ENCODE measurements around the gene LOXL1.
"Not testable (repeated sequence)": the region's sequence is repeated elsewhere in the genome, so short reads cannot be mapped to it uniquely, and the experiment has no call there.

LOXL1 gene

DNA sequence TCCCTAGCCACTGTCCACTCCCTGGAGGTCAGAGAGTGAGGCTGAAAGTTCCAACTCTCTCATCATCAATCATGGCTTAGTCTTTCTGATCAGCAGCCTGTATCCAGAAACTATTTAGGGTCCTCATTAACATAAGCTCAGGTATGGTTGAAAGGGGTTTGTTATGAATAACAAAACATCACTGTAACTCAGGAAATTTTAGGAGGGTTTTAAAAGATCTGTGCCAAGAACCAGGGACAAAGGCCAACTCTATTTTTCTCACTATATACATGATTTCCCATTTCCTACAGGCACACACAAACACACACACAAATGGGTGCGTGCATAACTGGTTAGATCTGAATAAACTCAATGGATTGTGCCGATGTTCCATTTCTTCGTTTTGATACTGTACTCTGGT lies 42.2 kb downstream of the LOXL1 start:
- no peaks in the 10 kb centered on the region for H3K36me3 Mint-ChIP-seq
- peaks cover 6% of the 10 kb centered on the region for H3K27me3 Mint-ChIP-seq
- DNase-seq (ENCODE audit: low spot score in 2 of 2) (no peak), ATAC-seq (ENCODE audit: low read depth) (no peak)
- H3K4me3 Mint-ChIP-seq: no peak overlapping the region
- H3K27ac Mint-ChIP-seq: no peak overlapping the region
- peaks cover 23% of the 10 kb centered on the region for H3K4me1 Mint-ChIP-seq
- H3K9me3 Mint-ChIP-seq: no peaks in the 10 kb centered on the region

DNA sequence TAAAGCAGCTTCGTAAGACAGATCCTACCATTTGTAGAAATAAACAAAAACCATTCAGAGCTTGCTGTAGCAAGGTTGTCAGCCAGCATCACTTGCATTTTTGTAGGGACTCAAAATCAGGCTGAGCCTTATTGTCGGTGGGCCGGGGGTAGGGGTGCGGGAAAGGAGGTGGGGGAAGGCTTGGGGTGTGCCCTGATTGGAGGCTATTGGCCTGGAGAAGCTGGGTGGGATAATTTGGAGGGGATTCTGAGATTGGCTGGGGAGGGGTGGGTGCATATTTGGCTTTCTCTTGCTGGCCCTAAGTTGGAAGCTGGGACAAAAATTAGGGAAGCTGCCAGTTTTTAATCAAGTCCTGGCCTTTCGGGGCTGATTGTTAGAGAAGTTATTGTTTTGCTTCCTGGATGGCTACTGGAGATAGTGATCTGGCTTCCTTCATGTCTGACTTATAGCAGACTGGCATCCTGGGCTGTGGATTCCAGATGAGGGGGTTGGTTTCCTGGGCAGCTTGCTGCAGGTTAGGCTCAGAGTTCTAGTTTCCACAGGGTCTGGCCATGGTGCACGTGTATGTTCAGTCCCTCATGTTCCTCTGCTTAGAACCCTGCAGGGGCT lies 43.0 kb downstream of the LOXL1 start:
- Mint-ChIP-seq H3K27me3 (peaks cover 8% of the 10 kb centered on the region), H3K4me3 (no peak overlapping the region), H3K9me3 (no peaks in the 10 kb centered on the region), H3K36me3 (no peaks in the 10 kb centered on the region), H3K4me1 (peaks cover 23% of the 10 kb centered on the region), H3K27ac (no peak overlapping the region)
- DNase-seq (ENCODE audit: low spot score in 2 of 2) (no peak), ATAC-seq (ENCODE audit: low read depth) (no peak)

DNA sequence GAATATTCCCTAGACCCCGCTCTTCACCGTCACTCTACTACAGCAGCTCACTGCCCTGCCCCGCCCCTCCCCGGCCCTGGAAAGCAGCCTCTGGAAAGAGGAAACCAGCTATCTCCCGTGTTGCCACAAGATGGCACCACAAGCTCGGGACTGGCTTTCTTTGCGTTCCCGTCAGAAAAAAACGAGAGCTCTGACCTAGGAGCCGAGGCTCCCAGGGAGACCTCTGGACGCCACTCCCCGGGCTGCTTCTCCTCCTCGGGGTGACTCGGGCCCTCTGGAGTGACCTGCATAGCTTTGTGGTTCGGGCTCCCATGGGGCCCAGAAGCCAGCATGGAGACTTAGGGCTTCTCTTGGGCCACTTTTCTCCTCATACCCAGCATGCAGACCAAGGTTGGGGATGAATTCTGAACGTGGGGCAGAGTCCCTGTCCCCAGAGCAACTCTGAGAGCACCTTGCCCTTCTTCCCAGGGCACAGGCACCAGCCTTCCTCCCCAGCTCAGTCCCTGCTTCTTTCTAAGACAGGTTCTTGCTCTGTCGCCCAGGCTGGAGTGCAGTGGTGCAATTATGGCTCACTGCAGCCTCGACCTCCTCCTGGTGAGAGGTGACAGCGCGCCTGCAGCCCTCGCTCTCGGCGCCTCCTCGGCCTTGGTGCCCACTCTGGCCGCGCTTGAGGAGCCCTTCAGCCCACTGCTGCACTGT lies 46.9 kb downstream of the LOXL1 start:
- Mint-ChIP-seq H3K27me3 (peaks cover 10% of the 10 kb centered on the region), H3K4me1 (peaks cover 14% of the 10 kb centered on the region), H3K9me3 (no peaks in the 10 kb centered on the region), H3K36me3 (no peaks in the 10 kb centered on the region), H3K4me3 (peak overlapping the region; percentile 44), H3K27ac (no peak overlapping the region)
- DNase-seq (ENCODE audit: low spot score in 2 of 2) (peak; percentile 69 to 71), ATAC-seq (ENCODE audit: low read depth) (peak; percentile 80)

DNA sequence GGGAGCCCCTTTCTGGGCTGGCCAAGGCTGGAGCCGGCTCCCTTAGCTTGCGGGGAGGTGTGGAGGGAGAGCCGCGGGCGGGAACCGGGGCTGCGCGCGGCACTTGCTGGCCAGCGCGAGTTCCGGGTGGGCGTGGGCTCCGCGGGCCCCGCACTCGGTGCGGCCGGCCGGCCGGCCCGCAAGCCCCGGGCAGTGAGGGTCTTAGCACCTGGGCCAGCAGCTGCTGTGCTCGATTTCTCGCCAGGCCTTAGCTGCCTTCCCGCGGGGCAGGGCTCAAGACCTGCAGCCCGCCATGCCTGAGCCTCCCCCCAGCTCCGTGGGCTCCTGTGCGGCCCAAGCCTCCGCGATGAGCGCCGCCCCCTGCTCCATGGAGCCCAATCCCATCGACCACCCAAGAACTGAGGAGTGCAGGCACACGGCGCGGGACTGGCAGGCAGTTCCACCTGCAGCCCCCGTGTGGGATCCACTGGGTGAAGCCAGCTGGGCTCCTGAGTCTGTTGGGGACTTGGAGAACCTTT lies 47.5 kb downstream of the LOXL1 start:
- not testable (repeated sequence) for DNase-seq (ENCODE audit: low spot score in 2 of 2); ATAC-seq (ENCODE audit: low read depth); H3K27ac Mint-ChIP-seq; H3K4me3 Mint-ChIP-seq; H3K9me3 Mint-ChIP-seq; H3K36me3 Mint-ChIP-seq
- peaks cover 14% of the 10 kb centered on the region for H3K4me1 Mint-ChIP-seq
- H3K27me3 Mint-ChIP-seq: peaks cover 10% of the 10 kb centered on the region

DNA sequence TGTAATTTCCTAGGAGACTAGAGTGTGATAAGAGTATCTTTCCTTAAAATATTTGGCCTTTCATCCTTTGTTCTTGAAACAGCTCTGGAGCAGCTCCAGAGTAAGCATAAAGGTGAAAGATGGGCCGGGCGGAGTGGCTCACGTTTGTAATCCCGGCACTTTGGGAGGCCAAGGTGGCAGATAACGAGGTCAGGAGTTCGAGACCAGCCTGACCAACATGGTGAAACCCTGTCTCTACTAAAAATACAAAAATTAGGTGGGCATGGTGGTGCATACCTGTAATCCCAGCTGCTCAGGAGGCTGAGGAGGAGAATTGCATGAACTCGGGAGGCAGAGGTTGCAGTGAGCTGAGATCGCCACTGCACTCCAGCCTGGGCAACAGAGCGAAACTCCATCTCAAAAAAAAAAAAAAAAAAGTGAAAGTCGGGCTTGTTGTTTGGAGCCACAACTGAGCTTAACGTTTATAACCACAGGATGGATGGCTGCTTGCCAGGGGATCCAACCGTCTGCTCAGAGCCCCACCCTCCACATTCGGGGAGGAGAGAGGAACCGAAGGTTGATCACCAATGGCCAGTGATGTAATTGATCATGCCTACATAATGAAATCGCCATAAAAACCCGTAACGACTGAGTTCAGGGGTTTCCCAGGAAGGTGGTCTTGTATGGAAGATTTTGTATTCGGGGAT lies 49.3 kb downstream of the LOXL1 start:
- peak; percentile 62 for ATAC-seq (ENCODE audit: low read depth)
- Mint-ChIP-seq H3K27me3 (peaks cover 10% of the 10 kb centered on the region), H3K4me1 (peaks cover 18% of the 10 kb centered on the region)
- H3K4me3 Mint-ChIP-seq; DNase-seq (ENCODE audit: low spot score in 2 of 2); H3K9me3 Mint-ChIP-seq; H3K27ac Mint-ChIP-seq; H3K36me3 Mint-ChIP-seq: not testable (repeated sequence)

DNA sequence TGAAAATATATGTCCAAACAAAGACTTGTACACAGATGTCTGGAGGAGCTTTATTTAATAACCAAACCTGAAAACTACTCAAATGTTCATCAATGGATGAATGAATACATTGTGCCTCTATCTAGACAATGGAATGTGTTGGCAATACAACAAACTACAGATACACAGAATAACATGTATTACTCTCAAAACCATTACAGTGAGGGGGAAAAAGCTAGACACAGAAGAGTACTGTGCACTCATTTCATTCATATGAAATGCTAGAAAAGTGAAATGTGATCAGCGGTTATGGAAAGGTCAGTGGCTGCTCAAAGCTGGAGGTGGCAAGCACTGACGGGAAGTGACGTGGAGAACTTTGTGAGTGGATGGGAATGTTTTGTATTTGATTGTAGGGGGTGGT lies 52.6 kb downstream of the LOXL1 start:
- no peak for ATAC-seq (ENCODE audit: low read depth)
- peaks cover 7% of the 10 kb centered on the region for H3K27me3 Mint-ChIP-seq

DNA sequence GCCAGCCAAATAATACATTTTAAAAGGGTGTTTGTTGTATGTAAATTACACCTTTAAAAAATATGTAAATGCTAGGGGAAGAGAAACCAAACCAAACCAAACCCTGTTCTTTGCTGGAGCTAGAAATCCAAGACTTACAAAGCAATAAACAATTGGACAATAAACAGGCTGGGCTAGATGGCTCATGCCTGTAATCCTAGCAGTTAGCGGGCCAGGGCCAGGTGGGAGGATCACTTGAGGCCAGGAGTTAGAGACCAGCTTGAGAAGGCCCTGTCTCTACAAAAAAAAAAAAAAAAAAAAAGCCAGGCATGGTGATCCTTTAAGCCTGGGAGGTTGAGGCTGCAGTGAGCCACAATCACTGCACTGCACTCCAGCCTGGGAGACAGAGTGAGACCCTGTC lies 53.4 kb downstream of the LOXL1 start:
- peaks cover 5% of the 10 kb centered on the region for H3K27me3 Mint-ChIP-seq
- no peak for DNase-seq (ENCODE audit: low spot score in 2 of 2)
- H3K9me3 Mint-ChIP-seq: no peaks in the 10 kb centered on the region
- no peak overlapping the region for H3K4me3 Mint-ChIP-seq
- peaks cover 39% of the 10 kb centered on the region for H3K4me1 Mint-ChIP-seq
- H3K27ac Mint-ChIP-seq: no peak overlapping the region
- no peak for ATAC-seq (ENCODE audit: low read depth)
- H3K36me3 Mint-ChIP-seq: no peaks in the 10 kb centered on the region

More for the DNA sequence above, 52.6 kb downstream of the LOXL1 start:
- H3K9me3 Mint-ChIP-seq: no peaks in the 10 kb centered on the region
- H3K4me1 Mint-ChIP-seq: peaks cover 31% of the 10 kb centered on the region
- H3K4me3 Mint-ChIP-seq: no peak overlapping the region
- no peak for DNase-seq (ENCODE audit: low spot score in 2 of 2)
- no peaks in the 10 kb centered on the region for H3K36me3 Mint-ChIP-seq
- no peak overlapping the region for H3K27ac Mint-ChIP-seq

DNA sequence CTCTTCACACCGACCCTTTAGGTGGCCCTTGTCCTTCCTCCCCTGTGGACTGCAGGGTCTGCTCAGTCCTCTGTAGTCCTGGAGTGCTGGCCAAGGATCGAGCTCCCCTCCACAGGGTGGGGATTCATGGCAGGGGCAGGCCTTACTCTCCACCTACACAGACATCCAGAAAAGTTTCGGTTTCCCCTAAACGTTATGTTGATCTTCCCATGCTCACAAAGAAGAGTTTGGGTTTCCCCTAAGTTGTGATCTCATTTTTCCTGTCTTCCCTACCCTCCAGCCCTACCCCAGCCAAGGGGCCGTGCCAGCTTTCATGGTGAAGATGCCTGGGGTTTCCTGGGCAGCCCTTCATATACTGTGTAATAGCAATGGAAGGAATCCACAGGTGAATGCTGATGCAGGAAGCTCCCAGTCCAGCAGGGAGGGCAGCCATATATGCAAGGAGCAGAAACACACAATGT lies 55.5 kb downstream of the LOXL1 start:
- no peak for ATAC-seq (ENCODE audit: low read depth)
- Mint-ChIP-seq H3K27ac (no peak overlapping the region), H3K9me3 (no peaks in the 10 kb centered on the region), H3K27me3 (no peaks in the 10 kb centered on the region), H3K36me3 (peaks cover 6% of the 10 kb centered on the region), H3K4me1 (peaks cover 42% of the 10 kb centered on the region), H3K4me3 (peak overlapping the region; percentile 74)
- no peak for DNase-seq (ENCODE audit: low spot score in 2 of 2)

DNA sequence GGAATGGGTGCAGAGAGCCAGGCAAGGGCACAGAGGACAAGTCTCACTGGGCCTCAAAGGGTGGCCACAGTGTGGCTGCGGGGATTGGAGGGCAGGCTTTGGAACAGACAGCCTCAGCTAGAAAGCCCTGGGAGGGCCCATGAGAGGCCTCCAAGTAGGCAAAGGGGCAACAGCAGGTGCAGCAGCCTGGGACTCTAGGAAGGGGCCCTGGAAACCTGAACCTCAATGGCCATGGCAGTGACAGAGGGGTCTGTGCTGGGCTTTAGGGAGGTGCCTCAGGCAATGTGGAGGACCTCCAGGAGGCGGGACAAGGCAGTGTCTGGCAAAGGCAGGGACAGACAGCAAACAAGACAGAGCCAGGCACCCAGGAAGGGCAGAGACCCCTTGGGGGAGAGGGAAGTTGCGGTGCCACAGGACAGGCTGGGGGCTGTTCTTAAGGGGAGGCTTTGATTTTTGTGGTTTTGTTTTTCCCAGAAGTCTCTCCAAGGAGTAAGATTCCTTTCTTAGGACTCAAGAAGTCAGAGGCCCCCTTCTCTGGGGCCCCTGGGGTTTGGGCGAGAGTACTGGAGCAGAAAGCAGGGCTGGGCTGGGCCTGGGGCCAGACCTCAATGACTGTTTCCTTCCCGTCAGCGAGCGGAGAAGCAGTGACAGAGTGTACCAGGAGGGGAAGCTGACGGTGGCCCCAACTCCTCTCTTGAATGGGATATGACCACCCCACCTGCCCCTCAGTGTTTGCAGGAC lies 56.1 kb downstream of the LOXL1 start:
- DNase-seq (ENCODE audit: low spot score in 2 of 2) (no peak), ATAC-seq (ENCODE audit: low read depth) (peak; percentile 85)
- H3K4me1 Mint-ChIP-seq: peaks cover 45% of the 10 kb centered on the region
- H3K27ac Mint-ChIP-seq: peak overlapping the region; percentile 75
- peak overlapping the region; percentile 74 for H3K4me3 Mint-ChIP-seq
- peaks cover 8% of the 10 kb centered on the region for H3K36me3 Mint-ChIP-seq
- H3K27me3 Mint-ChIP-seq: no peaks in the 10 kb centered on the region
- H3K9me3 Mint-ChIP-seq: no peaks in the 10 kb centered on the region

DNA sequence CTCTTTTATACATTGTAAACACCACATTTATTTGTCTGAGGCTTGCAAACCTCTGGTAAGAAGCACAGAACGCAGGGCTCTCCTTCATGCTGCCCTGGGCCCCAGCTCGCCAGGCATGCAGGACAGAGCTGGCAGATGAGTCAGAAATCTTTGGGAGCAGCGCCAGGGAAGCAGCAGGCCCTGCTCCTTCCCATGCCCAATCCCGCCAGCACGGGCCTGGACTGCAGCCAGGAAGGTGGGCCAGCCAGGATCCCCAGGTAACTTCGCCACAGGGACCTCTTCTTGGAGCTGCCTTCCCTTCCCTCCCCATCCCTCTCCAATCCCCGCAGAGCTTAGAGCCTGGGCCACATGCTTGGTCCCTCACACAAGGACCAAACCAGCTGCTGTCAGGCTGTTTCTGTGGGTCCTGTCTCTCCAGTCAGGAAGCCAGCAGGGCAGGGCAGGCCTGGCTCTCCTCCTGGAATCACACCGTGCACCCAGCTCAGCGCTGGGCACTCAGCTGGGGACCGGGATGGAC lies 57.0 kb downstream of the LOXL1 start:
- Mint-ChIP-seq H3K27ac (no peak overlapping the region), H3K4me1 (peaks cover 49% of the 10 kb centered on the region), H3K4me3 (no peak overlapping the region), H3K36me3 (peaks cover 10% of the 10 kb centered on the region), H3K9me3 (no peaks in the 10 kb centered on the region), H3K27me3 (no peaks in the 10 kb centered on the region)
- ATAC-seq (ENCODE audit: low read depth): no peak
- DNase-seq (ENCODE audit: low spot score in 2 of 2): no peak

DNA sequence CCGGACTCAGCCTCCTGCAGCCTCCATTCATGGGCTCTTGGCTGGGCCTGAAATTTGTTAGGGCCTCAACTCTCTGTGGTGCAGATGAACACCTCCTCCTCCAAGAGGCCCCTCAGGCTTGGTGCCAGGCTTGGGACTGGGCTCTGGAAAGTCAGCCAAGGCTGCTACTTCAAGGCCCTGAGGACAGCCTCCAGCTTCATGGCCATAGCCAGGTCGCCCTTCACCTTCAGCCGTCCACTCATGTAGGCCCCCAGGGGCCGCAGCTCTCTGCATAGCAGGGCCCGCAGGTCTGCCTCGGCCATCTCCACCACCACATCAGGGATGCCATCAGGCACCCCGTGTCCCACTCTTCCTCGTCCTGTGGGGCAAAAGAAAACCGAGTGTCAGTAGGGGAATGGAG lies 57.5 kb downstream of the LOXL1 start:
- ATAC-seq (ENCODE audit: low read depth): no peak
- H3K4me3 Mint-ChIP-seq: no peak overlapping the region
- H3K9me3 Mint-ChIP-seq: no peaks in the 10 kb centered on the region
- H3K36me3 Mint-ChIP-seq: peaks cover 10% of the 10 kb centered on the region
- H3K4me1 Mint-ChIP-seq: peaks cover 49% of the 10 kb centered on the region
- H3K27me3 Mint-ChIP-seq: no peaks in the 10 kb centered on the region
- DNase-seq (ENCODE audit: low spot score in 2 of 2): no peak
- H3K27ac Mint-ChIP-seq: peak overlapping the region; percentile 88

DNA sequence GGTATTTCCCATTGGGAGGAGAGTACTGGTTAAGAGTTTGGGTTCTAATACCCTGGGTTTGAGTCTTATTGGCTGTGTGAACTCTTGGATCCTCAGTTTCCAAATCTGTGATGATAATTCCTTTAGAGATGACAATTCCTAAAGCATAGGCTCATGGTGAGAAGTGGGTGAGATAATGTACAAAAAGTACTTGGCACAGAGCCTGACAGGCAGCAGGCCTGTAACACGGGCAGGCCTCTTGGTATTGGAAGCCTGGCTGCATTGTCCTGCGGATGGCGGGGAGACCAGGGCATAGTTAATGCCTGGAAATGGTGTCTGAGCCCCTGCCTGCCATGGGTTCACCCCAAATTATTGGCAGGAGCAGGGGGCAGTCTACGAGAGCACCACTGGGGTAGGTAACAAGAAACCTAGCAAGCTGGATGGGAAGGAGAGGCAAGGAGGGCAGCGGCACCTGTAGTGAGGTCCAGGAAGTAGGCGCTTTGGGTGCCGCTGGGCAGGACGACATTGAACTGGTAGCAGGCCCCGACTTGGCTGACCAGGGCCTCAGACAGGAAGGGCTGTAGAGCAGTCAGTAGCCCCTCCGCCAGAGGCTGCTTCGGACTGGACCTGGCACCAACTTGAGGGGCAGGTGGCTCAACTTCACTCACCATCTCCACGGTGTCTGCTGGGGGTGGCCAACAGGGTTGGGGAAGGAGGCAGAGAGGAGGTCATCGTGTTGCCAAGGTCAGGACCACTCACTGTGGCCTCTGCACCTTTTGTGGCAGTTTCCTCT lies 58.1 kb downstream of the LOXL1 start:
- Mint-ChIP-seq H3K36me3 (peaks cover 10% of the 10 kb centered on the region), H3K4me3 (peak overlapping the region; percentile 18), H3K27me3 (no peaks in the 10 kb centered on the region), H3K4me1 (peaks cover 46% of the 10 kb centered on the region), H3K27ac (peak overlapping the region; percentile 88), H3K9me3 (no peaks in the 10 kb centered on the region)
- DNase-seq (ENCODE audit: low spot score in 2 of 2) (no peak), ATAC-seq (ENCODE audit: low read depth) (no peak)

All from memory B cell (primary cell).